NCI-H1417 (cell line): ENCODE measurements around the gene DCST2.

Source experiments
- DNase-seq, 3 experiments: peaks; one replicate each; lab custom pipeline; 2025; lab: John Stamatoyannopoulos, UW

Gene DCST2

DNA sequence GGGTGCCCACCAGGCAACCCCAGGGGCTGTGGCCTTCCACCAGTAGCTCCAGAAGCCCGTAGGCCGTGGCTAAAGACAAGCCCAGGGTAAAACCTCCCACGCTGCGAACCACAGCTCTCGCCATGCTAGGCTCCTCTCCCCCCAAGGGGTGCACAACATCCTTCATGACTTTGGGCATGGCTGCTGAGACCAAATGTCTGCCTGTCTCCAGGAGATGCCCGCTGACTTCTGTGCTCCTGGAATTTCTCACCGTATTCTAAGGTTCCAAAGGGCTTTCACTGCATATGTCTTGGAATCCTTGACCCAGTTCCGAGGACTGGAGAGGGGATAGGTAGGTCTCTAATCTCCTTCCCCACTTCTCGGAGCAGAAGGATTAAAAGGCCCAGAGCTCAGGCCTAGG, at the start of gene DCST2, which contains the start of gene DCST1:
TSS of gene DCST2 (minus strand) at position 258 of the 400 bp plus-strand sequence. CDS start at position 178, 80 bp downstream.
TSS of gene DCST1 (plus strand) at position 301 of the 400 bp plus-strand sequence. CDS start 213 bp downstream, outside the sequence.
- DNase-seq: no peak

DNA sequence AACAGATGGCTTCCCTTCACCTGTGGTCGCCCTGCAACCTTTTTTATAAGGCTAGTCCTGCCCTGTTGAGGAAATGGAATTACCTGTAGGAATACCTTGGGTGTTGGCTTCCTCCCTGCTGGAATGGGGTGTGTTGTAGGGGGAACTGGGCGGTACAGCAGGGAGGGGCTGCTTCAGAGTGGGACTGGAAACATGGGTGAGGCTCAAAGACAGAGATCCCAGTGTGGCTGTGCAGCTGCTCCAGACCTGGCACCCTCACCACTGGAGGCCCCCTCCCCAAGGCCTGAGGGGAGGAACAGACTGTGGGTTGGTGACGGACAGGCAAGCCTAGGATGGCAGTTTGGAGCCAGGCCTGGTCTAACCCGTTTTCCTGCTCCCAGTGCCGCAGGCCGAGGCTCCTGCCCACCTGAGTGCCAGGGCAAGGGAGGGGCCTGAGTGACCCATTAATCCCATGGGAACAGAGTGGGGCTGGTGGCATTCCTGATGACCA, 49.5 kb upstream of the DCST2 start:
- no peak for DNase-seq

DNA sequence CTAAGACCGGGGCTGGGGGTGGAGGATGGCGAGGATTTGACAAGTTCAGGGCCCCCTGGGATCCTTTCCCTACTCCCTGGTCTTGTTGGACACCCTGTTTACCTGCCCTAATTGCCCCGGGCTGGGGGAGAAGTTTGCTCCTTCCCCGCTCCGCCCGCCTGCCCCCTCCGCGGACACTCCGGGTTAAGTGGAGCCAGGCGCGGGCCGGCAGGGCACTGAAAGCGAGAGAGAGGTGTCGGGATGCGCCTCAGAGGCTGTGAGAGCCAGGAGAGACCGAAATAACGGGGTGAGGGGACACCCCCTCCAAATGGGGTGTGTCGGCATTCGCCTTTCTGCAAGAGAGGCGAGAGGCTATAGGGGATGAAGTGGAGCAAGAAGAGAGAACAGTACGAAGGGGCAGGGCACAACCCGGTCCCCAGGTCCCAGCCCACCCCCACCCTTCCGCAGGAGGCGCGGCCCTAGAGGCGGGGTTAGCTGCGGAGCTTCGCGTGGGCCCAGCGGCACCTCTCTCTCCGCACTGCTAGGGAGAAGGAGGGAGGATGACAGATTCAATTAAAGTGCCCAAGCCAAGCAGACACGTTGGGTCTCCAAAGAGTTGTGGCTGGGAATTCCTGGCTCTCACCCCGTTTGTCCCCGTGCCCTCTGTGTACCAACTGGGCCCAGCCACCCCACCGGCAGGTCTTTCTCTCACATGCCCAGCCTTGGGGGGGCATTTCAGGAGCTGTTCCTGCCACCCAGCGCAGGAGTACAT, 48.9 kb upstream of the DCST2 start:
- DNase-seq: peak in 2 of 3 experiments; percentile 62 to 73

DNA sequence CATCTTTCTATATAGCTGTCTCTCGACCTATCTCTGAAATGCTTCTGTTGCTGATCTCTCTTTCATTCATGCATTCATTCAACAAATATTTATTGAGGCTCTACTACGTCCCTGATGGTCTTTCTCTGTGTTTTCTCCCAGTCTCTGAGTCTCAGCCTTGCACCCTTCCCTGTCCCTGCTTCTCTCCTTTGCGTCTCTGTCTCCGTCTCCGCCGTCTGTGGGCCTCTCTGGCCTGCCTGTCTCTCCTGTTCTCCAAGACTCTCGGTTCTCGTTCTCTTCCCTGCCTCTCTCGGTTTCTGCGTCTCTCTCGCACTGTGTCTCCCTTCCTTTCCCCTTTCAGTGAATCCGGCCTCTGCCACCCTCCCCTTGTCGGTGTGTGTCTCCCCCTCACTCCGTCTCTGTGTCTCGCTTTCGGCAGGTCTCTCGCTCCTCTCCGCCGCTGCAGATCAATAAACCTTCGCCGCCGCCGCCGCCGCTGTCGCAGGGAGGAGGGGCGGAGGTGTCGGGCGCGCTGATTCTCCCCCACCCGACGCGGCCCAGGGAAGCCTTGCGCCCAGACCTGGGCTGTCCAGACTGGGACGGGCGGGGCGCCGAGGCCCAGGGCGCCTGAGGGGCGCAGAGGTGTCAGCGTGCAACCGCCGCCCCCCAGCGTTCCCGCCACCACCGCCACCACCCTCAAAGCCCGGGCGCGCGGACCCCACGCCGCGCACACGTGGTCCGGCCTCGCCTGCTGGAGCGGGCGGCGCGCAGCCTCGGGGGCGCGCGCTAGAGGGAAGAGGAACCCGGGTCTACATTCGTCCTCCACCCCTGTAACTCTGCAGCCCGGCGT, 48.1 kb upstream of the DCST2 start:
- DNase-seq: peak; percentile 44 to 83 (median 76)

DNA sequence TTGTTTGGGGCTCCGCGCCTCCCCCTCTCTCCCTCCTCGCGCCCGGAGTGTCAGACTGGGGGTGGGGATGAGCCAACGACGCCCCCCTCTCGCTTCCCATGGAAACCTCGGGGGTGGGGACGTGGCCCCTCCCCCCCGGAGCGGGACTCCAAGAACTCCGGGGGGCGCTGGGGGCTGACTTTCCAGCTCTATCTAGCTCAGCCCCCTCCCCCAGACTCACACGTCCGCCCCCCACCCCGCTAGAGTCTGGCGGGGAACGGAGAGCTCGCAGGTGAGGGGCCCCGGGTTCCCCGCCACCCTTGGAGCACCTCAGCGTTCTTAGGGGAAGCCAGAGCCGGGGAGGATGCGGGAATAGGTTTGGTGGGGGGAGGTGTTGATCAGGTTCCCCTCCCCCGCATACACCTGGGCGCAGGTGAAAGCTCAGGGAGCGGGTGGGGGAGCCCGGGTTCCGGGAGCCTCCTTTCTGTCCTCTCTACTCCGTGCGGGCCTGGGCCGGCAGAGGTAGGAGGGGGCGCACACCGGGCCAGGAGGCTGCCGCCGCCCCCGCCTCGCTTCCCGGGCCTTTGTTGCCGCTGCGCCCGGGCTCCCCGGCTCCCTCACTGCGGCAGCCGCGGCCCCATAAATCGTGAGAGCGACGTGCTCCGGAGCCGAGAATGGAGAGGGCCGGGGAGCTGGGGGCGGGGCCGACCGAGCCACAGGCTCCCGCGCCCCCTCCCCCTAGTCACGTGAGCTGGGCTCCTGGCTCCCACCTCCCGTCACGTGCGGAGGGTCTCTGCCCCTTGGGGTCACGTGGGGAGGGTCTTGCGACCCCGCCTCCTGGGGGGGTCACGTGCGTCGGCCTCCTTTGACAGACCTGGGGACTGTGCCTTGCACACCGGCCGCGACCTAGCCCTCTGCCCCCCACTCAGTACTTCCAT, 47.0 kb upstream of the DCST2 start:
- peak; percentile 91 to 98 (median 93) for DNase-seq

DNA sequence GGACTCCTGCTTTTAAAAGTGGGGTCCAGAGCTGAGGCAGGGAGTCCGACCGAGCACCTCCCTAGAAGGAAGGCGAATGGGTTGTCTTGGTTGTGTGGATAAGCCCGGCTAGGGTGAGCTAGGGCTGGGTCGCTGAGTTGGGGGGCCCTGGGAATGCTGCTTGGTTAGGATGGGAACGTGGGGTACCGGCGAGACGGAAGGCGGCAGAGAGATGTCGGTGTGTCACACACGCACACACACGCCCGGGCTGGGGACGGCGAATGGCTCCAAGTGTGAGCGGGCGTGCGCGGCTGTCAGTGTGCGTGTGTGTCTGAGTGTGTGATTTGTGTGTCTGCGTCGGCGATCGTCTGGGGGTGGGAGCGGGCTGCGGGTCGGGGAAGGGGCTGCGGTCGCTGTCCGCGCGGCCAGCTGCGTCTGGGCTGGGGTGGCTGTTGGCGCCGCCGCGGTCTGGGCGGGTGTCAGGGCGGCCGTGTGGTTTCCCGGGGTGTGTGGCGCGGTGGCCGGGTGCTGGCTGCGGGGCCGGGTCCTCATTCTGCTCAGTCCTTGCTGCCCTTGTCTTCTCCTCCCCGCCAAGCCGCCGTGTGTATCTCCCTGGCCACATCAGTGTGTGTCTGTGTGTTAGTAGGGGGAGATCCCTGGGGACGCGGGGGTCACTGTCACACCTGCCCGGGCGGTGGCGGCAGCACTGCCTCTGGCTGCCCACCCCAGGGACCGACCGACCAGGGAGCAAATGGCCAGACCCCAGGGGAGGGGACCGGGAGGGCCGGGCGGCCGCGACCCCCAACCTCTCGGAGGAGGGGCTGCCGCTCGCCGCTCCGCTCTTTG, 46.1 kb upstream of the DCST2 start:
- DNase-seq: peak in 2 of 3 experiments; percentile 65 to 66

DNA sequence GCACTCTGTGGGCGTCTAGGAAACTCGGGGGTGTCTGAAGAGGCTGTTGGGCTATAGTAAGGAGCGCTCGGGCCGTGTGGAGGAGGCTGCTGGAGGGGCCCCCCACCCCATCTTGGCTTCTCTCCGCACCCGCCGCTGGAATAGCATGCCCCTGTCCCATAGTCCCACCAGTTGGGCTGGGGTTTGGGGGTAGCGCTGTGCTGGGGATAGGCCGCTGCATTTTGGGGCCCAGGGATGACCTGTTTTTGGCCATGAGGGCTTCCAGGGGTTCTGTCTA, 45.6 kb upstream of the DCST2 start:
- DNase-seq: peak in 1 of 3 experiments; percentile 43

DNA sequence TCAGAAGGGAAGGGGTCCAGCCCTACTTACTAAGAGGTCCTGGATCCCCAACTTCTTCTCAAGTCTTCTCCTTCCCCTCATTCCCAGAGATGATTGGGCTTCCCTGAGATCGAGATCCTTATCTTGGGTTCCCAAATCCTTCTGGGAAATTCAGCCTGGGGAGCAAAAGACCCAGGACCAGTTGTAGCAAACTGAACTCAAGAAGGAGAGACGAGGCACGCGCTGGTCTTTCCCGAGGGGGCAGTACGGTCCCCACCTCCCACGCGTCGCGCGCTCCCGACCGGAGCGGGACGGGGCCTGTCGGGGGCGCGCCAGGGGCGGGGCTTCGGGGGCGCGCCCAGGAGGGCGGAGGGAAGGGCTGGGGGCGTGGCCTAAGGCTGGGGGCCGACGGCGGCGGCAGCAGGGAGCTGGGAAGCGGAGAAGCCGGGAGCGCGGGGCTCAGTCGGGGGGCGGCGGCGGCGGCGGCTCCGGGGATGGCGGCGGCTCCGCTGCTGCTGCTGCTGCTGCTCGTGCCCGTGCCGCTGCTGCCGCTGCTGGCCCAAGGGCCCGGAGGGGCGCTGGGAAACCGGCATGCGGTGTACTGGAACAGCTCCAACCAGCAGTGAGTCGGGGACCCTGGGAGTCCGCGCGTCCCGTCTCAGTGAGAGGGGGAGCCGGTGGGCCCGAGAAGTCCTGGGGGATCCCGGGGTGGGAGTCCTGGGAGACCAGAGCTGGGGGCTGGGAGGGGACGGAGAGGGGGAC, 45.1 kb upstream of the DCST2 start, which contains the start of gene EFNA3:
TSS of gene EFNA3 (plus strand) at position 369 of the 741 bp plus-strand sequence. CDS start at position 474, 105 bp downstream.
- peak; percentile 81 to 92 (median 82) for DNase-seq

DNA sequence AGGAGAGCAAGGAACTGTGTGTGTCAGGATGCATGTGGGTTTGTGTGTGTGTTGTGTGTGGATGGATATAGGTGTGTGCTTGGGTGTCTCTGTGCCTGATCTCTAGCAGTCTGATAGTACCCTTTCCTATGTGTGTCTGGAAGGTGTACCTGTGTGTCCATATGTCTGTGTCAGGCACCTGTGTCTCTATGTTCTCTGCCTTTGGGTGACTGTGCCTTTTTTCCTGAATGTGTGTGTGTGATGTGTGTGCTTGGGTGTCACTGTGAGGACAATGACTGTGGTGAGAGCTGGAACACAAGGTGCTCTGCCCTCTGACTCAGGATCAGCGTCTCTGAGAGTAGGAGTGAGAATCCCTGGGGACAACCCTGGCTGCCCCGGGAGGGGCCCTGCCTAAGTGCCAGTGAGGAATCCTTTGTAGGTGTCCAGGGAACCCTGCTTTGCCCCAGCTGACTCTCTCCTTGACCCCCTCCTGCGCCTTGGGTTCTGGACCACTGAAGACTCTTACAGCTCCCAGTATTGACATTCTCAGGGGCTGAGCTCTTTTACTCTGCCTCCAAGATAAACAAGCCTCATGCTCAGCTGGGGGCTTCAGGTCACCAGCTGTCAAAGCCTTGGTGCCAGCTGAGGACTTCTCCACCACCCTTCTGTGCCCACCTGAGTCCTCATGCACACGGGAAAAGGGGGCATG, 44.3 kb upstream of the DCST2 start:
- peak in 2 of 3 experiments; percentile 29 to 47 for DNase-seq

DNA sequence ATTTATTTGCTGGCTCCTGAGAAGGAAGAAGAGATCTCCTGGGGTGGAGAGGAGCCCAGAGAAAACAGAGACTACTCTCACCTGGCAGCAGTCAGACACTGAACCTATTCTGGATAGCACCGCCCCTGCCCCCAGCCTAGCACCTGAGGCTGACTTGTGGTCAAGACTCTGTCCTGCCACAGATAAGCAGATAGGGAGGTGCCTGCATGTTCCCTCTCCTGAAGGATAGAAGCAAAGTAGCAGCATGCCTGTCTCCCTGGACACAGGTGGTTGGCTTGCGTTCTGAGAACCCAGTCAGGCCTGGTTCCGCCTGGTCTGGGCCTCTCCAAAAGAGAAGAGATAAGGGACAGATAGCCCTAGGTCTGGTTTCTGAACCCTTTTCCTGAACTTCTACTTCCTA, 43.8 kb upstream of the DCST2 start:
- DNase-seq: peak in 1 of 3 experiments; percentile 55

DNA sequence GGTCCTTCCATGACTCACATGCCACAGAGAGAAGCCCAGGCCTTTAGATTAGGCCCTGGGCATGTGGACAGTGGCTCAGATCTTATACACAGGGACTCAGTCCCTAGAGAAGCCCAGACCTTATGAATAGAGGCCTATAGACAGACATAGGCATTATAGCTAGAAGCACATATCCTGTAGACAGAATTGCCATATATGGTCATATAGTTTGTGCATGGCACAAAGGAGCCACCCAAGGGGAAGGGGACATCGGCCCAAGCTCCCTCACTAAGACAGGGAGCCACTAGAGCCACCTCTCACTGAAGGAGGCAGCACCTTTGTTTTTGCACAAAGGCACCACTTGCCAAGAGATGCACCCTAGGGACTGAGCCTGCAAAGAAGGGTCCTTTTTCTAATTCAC, 42.8 kb upstream of the DCST2 start:
- no peak for DNase-seq

DNA sequence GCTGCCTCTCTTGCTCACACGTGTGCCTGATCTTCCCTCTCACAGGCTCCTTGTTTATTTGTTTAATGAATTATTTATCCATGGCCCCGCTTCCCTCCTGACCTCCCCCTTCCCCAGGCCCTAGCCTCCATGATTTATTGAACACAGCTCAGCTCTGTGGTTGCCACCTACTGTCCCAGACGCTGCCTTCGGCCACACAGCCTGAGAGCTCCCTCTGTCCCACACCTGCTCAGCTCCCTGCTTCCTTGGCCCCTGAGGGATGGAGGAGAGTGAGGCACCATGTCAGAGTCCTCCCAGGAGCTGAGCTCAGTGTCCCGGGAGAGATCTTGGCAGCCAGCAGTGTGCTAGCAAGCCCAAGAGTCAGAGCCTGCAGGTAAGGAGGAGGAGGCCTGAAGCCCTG, 42.0 kb upstream of the DCST2 start:
- DNase-seq: peak; percentile 33 to 70 (median 45)

DNA sequence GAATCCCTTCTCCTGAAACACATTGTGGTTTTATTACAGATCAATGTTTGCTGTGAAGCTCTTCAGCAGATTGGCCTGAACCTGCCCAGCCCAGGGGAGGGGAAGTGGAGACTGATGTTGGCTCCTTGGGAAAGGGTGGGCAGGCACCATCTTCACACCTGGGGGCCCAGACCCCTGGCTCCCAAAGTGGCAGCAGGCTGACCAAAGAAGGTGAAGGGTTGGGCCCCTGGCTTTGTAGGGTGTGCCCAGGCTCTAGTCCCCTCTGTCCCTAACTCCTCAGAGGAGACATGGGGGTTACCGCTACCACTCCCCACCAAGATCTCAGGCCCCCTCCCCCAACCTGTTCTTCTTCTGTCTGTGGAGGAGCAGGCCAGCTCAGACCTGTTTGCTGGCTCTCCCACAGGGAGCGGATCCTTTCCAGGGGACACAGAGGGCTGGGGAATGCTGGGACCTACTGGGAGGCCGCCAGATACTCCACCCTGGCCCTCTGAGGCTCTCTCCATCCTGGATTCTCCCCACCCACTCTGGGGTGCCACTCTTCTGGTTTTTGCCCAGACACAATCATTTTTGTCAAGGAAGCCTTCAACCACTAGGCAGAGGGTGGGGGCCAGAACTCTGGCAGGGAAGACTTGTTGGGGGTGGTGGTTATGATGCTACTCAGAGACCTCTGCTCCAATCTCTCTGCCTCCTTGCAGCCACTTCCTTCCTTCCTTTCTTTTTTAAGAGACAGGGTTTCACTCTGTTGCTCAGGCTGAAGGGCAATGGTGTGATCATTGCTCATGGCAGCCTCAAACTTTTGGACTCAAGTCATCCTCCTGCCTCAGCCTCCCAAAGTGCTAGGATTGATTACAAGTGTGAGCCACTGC, 40.0 kb upstream of the DCST2 start:
- no peak for DNase-seq

DNA sequence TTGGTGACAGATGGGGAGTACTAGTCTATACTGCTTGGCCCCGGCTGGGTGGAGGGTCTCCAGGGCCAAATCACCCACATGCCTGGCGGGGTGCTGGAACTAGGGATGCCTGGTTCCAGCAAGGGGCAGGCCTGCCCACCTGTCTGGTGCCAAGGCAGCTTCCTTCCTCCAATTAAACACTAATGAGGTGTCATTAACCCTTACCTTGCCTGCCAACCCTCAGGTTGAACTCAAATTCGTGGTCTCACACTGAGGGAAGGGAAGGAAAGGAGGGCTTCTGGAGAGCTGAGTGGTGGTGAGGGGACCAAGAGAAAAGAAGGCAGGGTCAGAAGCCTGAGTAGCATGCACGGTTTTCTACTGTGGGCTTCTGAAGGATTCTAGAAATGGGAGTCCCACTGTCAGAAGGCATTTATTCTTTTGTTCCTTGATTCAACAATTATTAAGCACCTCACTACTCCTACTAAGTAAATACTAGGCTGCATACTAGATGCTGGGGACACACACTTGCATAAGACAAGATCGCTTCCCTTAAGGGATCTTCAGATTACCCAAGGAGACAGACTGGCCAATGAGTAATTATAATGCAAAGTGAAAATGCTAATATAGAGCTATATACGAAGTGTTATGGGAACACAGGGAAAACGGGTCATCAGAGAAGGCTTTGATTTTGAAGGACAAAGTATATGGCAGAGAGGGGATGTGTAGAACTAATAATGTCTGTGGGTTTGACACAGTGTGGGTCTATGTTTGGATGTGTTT, 39.1 kb upstream of the DCST2 start:
- no peak for DNase-seq

DNA sequence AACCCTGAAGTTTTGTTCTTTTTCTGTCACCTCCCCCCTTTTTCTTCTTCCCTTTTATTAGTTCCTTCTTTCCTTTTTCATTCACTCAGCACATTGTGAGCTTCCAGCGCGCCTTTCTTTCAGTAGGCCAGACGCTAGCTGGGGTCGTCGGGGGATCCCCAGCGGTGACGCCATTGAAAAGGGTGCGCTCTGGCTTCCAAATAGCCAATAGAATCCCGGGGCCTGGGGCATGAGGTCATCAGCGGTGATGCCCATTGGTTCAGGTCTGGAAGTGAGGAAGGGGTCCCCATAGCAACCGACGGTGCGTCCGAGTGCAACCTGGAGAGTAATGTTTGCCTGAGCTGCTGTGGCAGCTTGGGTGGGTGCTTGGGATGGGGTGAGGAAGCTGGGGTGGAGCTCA, 38.1 kb upstream of the DCST2 start:
- peak in 2 of 3 experiments; percentile 69 to 85 for DNase-seq

DNA sequence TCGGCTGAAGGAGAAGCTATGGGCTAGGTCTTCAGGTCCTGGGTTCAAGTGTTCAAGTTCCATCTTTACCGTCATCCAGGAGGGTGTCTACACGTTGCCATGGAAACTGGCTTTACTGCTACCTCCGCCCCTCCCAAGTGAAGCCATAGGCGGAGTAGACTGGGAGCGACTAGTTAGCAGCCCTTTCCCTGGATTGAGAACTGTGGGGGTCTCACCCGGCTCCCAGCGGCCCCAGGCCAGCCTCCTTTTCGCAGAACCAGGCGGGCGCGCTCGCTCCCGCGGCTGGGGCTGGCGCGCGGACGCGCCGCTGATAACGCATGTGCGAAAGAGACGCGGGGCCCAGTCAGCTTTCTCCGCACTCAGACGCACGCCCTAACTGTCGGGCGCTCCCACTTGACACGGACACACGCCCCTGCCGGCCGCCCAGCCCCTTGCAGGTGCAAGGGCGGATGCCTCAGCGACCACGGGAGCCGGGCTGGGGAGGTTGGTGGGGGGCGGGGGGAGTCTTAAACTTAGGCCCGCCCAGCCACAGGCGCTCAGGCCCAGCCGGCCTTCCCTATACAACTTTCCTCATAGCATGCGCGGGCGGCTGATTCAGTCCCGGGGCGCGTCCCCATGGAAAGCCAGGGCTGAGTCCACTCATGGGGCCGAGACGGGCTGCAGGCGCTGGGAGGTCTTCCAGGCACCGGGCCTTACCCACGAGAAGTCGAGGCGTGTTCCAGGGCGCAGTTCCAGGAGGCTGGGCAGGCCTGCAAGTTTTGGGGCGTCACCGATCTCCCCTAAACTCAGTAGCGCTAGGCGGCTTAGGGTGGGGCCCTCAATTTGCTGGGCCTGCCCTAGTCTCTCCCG, 37.4 kb upstream of the DCST2 start:
- peak; percentile 91 to 95 (median 92) for DNase-seq

DNA sequence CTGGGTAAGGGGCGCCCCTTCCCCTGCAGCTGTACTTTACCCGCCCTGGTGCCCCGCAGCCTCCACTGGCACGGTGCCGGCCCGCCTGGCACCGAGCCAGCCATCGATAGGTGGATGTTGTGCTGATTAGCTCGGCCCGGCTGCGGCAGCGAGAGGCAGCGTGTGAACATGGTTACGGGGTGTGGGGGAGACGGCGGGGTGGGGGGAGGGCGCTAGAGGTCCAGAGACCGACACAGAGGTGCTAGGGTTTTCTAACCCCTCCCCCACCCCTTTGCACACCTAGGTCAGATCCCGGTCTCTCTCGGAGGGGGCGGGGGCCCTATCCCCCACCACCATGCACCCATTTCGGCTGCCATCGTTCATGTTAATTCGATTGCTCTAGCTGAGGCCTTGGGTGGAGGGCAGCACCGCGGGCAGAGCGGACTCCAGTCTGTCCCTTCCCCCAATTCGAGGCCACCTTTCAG, 36.6 kb upstream of the DCST2 start:
- peak; percentile 67 to 95 (median 91) for DNase-seq
